SK-N-SH (cell line): ENCODE data around the gene PLXNB3. TPM values are rescaled to one million over a fixed set of nuclear protein-coding genes. Genes with fewer than 3 reads are reported as not detected.

Source experiments
- CTCF ChIA-PET: fragments of 300-600, 350-600 bp; formaldehyde crosslinking; extraction: SDS; loops from one replicate; lab custom pipeline; 2021; lab: Yijun Ruan, JAX
- POLR2A ChIA-PET: fragments of 350-600 bp; sonication (Branson Sonifier 250); formaldehyde crosslinking; extraction: SDS; loops from one replicate; lab custom pipeline; 2020; ENCODE audit warnings: antibody characterized with exemption, inconsistent platforms; lab: Yijun Ruan, JAX
- DNase-seq: peaks from one replicate; pipeline ENCODE4 v3.0.0; 2012
- H2AFZ ChIP-seq: fragments of 200-600 bp; sonication (generic); 2 replicates; pipeline ENCODE4 v1.8.1; 2016; ENCODE audit warnings: antibody characterized with exemption, mild to moderate bottlenecking, low read depth
- H3F3A ChIP-seq: fragments of 200-600 bp; sonication (generic); replicated peaks from 2 replicates; pipeline ENCODE3; 2016; ENCODE audit warnings: antibody characterized with exemption, mild to moderate bottlenecking; ENCODE audit not compliant: insufficient read depth
- H3K27ac ChIP-seq, 2 experiments: fragments of 200-500 bp in 1 of 2; fragments of 200-600 bp in 1 of 2; sonication (Bioruptor generic) in 1 of 2; sonication (generic), shearing (Covaris generic) in 1 of 2; 2 replicates each; pipeline versions ENCODE4 v1.5.1 to v1.6.1; 2014 to 2016; ENCODE audit warnings: low read depth in 2 of 2, inconsistent platforms in 1 of 2, low read length in 1 of 2, mild to moderate bottlenecking in 1 of 2, mixed read lengths in 1 of 2
- H3K27me3 ChIP-seq: fragments of 200-600 bp; sonication (generic), shearing (Covaris generic); 2 replicates; pipeline ENCODE4 v1.6.1; 2016; ENCODE audit warnings: mixed run types; ENCODE audit not compliant: insufficient read depth
- H3K36me3 ChIP-seq, 2 experiments: fragments of 200-500 bp in 1 of 2; fragments of 200-600 bp in 1 of 2; sonication (Bioruptor generic) in 1 of 2; sonication (generic) in 1 of 2; replicated peaks in 1 of 2; 2 replicates each; pipeline versions ENCODE3 to v1.5.1; 2014 to 2016; ENCODE audit warnings: low read length in 1 of 2, mild to moderate bottlenecking in 1 of 2; ENCODE audit not compliant: insufficient read depth in 2 of 2, control insufficient read depth in 1 of 2
- H3K4me1 ChIP-seq, 2 experiments: fragments of 200-500 bp in 1 of 2; fragments of 200-600 bp in 1 of 2; sonication (Bioruptor generic) in 1 of 2; sonication (generic), shearing (Covaris generic) in 1 of 2; 2 replicates each; pipeline versions ENCODE4 v1.5.1 to v1.6.1; 2014 to 2016; ENCODE audit warnings: low read depth in 1 of 2, low read length in 1 of 2, mixed run types in 1 of 2; ENCODE audit not compliant: insufficient read depth in 2 of 2, control insufficient read depth in 1 of 2
- H3K4me2 ChIP-seq: fragments of 200-600 bp; sonication (generic), shearing (Covaris generic); 2 replicates; pipeline ENCODE4 v1.6.1; 2017; ENCODE audit warnings: mixed run types
- H3K4me3 ChIP-seq, 2 experiments: fragments of 200-500 bp in 1 of 2; fragments of 200-600 bp in 1 of 2; sonication (Bioruptor generic) in 1 of 2; sonication (generic), shearing (Covaris generic) in 1 of 2; 2 replicates each; pipeline versions ENCODE4 v1.5.1 to v1.8.1; 2014 to 2016; ENCODE audit warnings: low read depth in 2 of 2, inconsistent platforms in 1 of 2, low read length in 1 of 2, mild to moderate bottlenecking in 1 of 2, mixed read lengths in 1 of 2, moderate library complexity in 1 of 2
- H3K79me2 ChIP-seq: fragments of 200-600 bp; sonication (generic); 2 replicates; pipeline ENCODE4 v1.8.1; 2017; ENCODE audit warnings: mild to moderate bottlenecking; ENCODE audit not compliant: insufficient read depth
- H3K9ac ChIP-seq: fragments of 200-600 bp; sonication (generic); 2 replicates; pipeline ENCODE4 v1.6.1; 2017; ENCODE audit warnings: mixed run types
- H3K9me2 ChIP-seq: fragments of 200-600 bp; sonication (generic); 2 replicates; pipeline ENCODE4 v1.6.1; 2017; ENCODE audit warnings: mixed run types
- H3K9me3 ChIP-seq: fragments of 200-600 bp; sonication (generic); 2 replicates; pipeline ENCODE4 v1.6.1; 2017; ENCODE audit warnings: mixed run types, mild to moderate bottlenecking, moderate library complexity
- H4K20me1 ChIP-seq: fragments of 200-600 bp; sonication (generic); 2 replicates; pipeline ENCODE4 v1.6.1; 2017; ENCODE audit warnings: mild to moderate bottlenecking, mixed run types; ENCODE audit not compliant: insufficient read depth
- CHD2 ChIP-seq: fragments of 150-350 bp; IDR thresholded peaks from 2 replicates; pipeline ENCODE4 v1.6.1; 2018; ENCODE audit warnings: low read length; ENCODE audit not compliant: partially characterized antibody
- ELF1 ChIP-seq: IDR thresholded peaks from 2 replicates; pipeline ENCODE4 v1.4.0; 2012
- EP300 ChIP-seq, 2 experiments: IDR thresholded peaks; 2 replicates each; pipeline versions ENCODE4 v1.4.0 to v1.6.1; 2012; ENCODE audit warnings: borderline replicate concordance in 1 of 2, low read depth in 1 of 2, low read length in 1 of 2
- EZH2phosphoT487 ChIP-seq: fragments of 200-600 bp; sonication (generic); IDR thresholded peaks from 2 replicates; pipeline ENCODE4 v1.6.1; 2017; ENCODE audit warnings: low read depth, mixed run types, mild to moderate bottlenecking, antibody characterized with exemption, moderate library complexity, borderline replicate concordance
- FOSL2 ChIP-seq: IDR thresholded peaks from 2 replicates; pipeline ENCODE4 v1.4.0; 2012; ENCODE audit warnings: low read depth, mild to moderate bottlenecking, moderate library complexity, borderline replicate concordance
- FOXJ3 ChIP-seq: sonication (generic); formaldehyde crosslinking; IDR thresholded peaks from 2 replicates; pipeline ENCODE4 v1.5.1; 2020; ENCODE audit warnings: mild to moderate bottlenecking, missing genetic modification reagents
- FOXM1 ChIP-seq: IDR thresholded peaks from 2 replicates; pipeline ENCODE4 v1.4.0; 2012; ENCODE audit warnings: low read depth, mild to moderate bottlenecking
- GATA2 ChIP-seq: sonication (generic); formaldehyde crosslinking; IDR thresholded peaks from 2 replicates; pipeline ENCODE4 v1.5.0; 2020; ENCODE audit warnings: mild to moderate bottlenecking, missing genetic modification reagents
- JUND ChIP-seq: IDR thresholded peaks from 2 replicates; pipeline ENCODE4 v1.4.0; 2012
- MAX ChIP-seq: IDR thresholded peaks from 2 replicates; pipeline ENCODE4 v1.4.0; 2012; ENCODE audit warnings: low read depth
- MEF2A ChIP-seq: IDR thresholded peaks from 2 replicates; pipeline ENCODE4 v1.4.0; 2012; ENCODE audit warnings: low read depth, borderline replicate concordance
- NFIC ChIP-seq: IDR thresholded peaks from 2 replicates; pipeline ENCODE4 v1.4.0; 2012; ENCODE audit warnings: borderline replicate concordance
- NRF1 ChIP-seq: IDR thresholded peaks from 2 replicates; pipeline ENCODE4 v1.6.1; 2012; ENCODE audit warnings: low read depth, mild to moderate bottlenecking, low read length
- RXRA ChIP-seq: IDR thresholded peaks from 2 replicates; pipeline ENCODE4 v1.4.0; 2012; ENCODE audit warnings: low read depth, mild to moderate bottlenecking, borderline replicate concordance
- SIN3A ChIP-seq: IDR thresholded peaks from 2 replicates; pipeline ENCODE4 v1.6.1; 2012; ENCODE audit warnings: low read depth, mild to moderate bottlenecking, low read length, moderate library complexity, borderline replicate concordance
- SMC3 ChIP-seq: IDR thresholded peaks from 2 replicates; pipeline ENCODE4 v1.6.1; 2012; ENCODE audit warnings: low read depth, low read length, improper control_type of control experiment
- TAF1 ChIP-seq: IDR thresholded peaks from 2 replicates; pipeline ENCODE4 v1.6.1; 2012; ENCODE audit warnings: low read depth, mild to moderate bottlenecking, low read length, moderate library complexity, borderline replicate concordance
- TCF12 ChIP-seq: IDR thresholded peaks from 2 replicates; pipeline ENCODE4 v1.4.0; 2012
- TEAD4 ChIP-seq: IDR thresholded peaks from 2 replicates; pipeline ENCODE4 v1.4.0; 2012; ENCODE audit warnings: mild to moderate bottlenecking, borderline replicate concordance; ENCODE audit not compliant: insufficient read depth
- WGBS: methylation state at CpG from one replicate; pipeline ENCODE4 v1.1.6; 2017; ENCODE audit warnings: low lambda C conversion rate; 5-methylcytosine and 5-hydroxymethylcytosine counted together
- polyA plus RNA-seq, 3 experiments: library from polyadenylated mRNA; depleted of rRNA; stranded (reverse); fragments of >200 nt; gene quantifications; 2 replicates each; pipeline ENCODE4 v1.2.3, GENCODE V29; 2012
- TF ChIP-seq, protein P1 (sequence below): IDR thresholded peaks from 2 replicates; pipeline ENCODE4 v1.6.1; 2012; ENCODE audit warnings: mild to moderate bottlenecking, low read depth, low read length, moderate library complexity

Gene PLXNB3
- polyA plus RNA-seq, 1 of the 3 experiments (the other 2 are of a cell fraction) = 15.5 TPM

DNA sequence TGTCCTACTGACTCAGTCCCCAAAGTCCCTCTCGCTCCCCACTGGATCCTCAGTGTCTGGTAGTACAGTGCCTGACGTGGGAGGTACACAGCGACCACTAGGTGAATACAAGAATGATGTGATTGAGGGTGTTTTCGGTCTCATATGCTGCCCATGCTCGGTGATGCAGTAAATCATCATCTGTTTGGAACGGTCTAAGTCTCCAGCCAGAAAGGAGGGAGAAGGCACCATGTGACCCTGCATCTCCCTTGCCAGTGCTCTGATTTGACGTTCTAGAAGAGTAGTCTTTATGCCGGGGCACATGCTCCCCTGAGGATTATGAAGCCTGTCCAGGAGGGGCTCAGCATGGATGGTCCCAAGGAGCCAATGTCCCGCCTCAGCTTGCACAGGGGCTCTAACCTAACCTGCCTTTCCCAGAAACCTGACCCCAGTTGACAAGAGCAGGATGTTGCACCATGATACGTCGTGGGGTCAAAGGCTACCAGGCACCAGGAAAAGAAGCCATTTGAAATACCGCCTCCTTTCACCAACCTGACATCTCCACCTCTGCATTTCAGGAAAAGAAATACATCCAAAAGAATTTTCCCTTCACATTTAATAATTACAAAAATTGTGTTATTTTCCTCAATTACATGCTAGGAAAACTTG, 13.8 kb upstream of the PLXNB3 start:
- no peak for DNase-seq
- ChIA-PET CTCF (no interaction called here), POLR2A (no interaction called here)
- Histone ChIP-seq H3K9me3 (no peaks in the 10 kb centered on the region), H4K20me1 (no peaks in the 10 kb centered on the region), H3K27ac (no peak overlapping the region), H3K9ac (no peak overlapping the region), H3K4me2 (no peak overlapping the region), H2AFZ (no peak overlapping the region), H3K4me3 (no peak overlapping the region), H3K27me3 (peaks cover 4% of the 10 kb centered on the region; the same call in 1 of the 2 replicates), H3K4me1 (no peaks in the 10 kb centered on the region), H3K36me3 (no peaks in the 10 kb centered on the region), H3F3A (no peaks in the 10 kb centered on the region), H3K79me2 (no peaks in the 10 kb centered on the region), H3K9me2 (no peaks in the 10 kb centered on the region)
- TF ChIP-seq TEAD4 (no peak), FOXJ3 (CRISPR knock-in tag) (no peak), SMC3 (no peak), FOXM1 (no peak), MEF2A (no peak), FOSL2 (no peak), GATA2 (CRISPR knock-in tag) (no peak), ELF1 (no peak), NRF1 (no peak)
- TF ChIP-seq, protein P1, sequence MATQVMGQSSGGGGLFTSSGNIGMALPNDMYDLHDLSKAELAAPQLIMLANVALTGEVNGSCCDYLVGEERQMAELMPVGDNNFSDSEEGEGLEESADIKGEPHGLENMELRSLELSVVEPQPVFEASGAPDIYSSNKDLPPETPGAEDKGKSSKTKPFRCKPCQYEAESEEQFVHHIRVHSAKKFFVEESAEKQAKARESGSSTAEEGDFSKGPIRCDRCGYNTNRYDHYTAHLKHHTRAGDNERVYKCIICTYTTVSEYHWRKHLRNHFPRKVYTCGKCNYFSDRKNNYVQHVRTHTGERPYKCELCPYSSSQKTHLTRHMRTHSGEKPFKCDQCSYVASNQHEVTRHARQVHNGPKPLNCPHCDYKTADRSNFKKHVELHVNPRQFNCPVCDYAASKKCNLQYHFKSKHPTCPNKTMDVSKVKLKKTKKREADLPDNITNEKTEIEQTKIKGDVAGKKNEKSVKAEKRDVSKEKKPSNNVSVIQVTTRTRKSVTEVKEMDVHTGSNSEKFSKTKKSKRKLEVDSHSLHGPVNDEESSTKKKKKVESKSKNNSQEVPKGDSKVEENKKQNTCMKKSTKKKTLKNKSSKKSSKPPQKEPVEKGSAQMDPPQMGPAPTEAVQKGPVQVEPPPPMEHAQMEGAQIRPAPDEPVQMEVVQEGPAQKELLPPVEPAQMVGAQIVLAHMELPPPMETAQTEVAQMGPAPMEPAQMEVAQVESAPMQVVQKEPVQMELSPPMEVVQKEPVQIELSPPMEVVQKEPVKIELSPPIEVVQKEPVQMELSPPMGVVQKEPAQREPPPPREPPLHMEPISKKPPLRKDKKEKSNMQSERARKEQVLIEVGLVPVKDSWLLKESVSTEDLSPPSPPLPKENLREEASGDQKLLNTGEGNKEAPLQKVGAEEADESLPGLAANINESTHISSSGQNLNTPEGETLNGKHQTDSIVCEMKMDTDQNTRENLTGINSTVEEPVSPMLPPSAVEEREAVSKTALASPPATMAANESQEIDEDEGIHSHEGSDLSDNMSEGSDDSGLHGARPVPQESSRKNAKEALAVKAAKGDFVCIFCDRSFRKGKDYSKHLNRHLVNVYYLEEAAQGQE = no peak
- 51% methylated on average over 11 of the region's 12 CpGs for WGBS

- ChIA-PET POLR2A (interaction anchor here (0.7 kb wide), 2 partner anchors 10 to 56 kb away, joined by 3 read pairs; no protein-coding TSS in a partner anchor), CTCF (interaction anchor here (0.6 to 3.4 kb wide), 5 partner anchors 9 to 673 kb away, joined by 3 to 21 read pairs (median 6); partner anchors contain the start of gene PLXNB3)
- Histone ChIP-seq H3K79me2 (no peaks in the 10 kb centered on the region), H3K9me2 (no peaks in the 10 kb centered on the region), H3K36me3 (peaks cover 0 to 7% of the 10 kb centered on the region in 2 experiments), H3K4me2 (no peak overlapping the region), H3F3A (no peaks in the 10 kb centered on the region), H3K9me3 (0 out of 2 replicates have a peak, but pooled peaks cover 6% of the 10 kb centered on the region), H3K4me1 (no peaks in the 10 kb centered on the region), H4K20me1 (no peaks in the 10 kb centered on the region), H3K27ac (no peak overlapping the region), H3K9ac (no peak overlapping the region), H3K27me3 (peaks cover 4% of the 10 kb centered on the region; the same call in 1 of the 2 replicates), H2AFZ (no peak overlapping the region), H3K4me3 (no peak overlapping the region)
- 33% methylated on average over 1 of the region's 1 CpG for WGBS
- no peak for DNase-seq
- no peak for TF ChIP-seq SIN3A
- no peak for TF ChIP-seq TCF12
- no peak for TF ChIP-seq TAF1
- TF ChIP-seq EP300 (IDR thresholded peaks at IDR 0.05; ENCODE audit: borderline replicate concordance in 1 of 2, low read depth in 1 of 2, low read length in 1 of 2) = no peak
- no peak for TF ChIP-seq MAX
- TF ChIP-seq NFIC = no peak
- TF ChIP-seq NRF1 = no peak
- no peak for TF ChIP-seq SMC3
- TF ChIP-seq CHD2 = no peak
- no peak for TF ChIP-seq ELF1
- TF ChIP-seq RXRA = no peak
- no peak for TF ChIP-seq EZH2phosphoT487
- TF ChIP-seq JUND = no peak
- TF ChIP-seq GATA2 (CRISPR knock-in tag) = no peak
Measured at GRCh38 chrX:153755136-153755535, 8.9 kb upstream of the PLXNB3 start.
